SK-N-SH (cell line): Measurements from ENCODE around the gene SPATA31A6.
"Not testable (repeated sequence)": the region's sequence is repeated elsewhere in the genome, so short reads cannot be mapped to it uniquely, and the experiment has no call there.

Experiments
- CTCF ChIP-seq: fragments of 200-600 bp; sonication (generic); IDR thresholded peaks from 2 replicates; pipeline ENCODE4 v1.6.1; 2017; ENCODE audit warnings: antibody characterized with exemption, mild to moderate bottlenecking, moderate library complexity
- EP300 ChIP-seq, 2 experiments: IDR thresholded peaks; 2 replicates each; pipeline versions ENCODE4 v1.4.0 to v1.6.1; 2012; ENCODE audit warnings: borderline replicate concordance in 1 of 2, low read depth in 1 of 2, low read length in 1 of 2
- EZH2phosphoT487 ChIP-seq: fragments of 200-600 bp; sonication (generic); IDR thresholded peaks from 2 replicates; pipeline ENCODE4 v1.6.1; 2017; ENCODE audit warnings: low read depth, mixed run types, mild to moderate bottlenecking, antibody characterized with exemption, moderate library complexity, borderline replicate concordance
- FOXJ3 ChIP-seq: sonication (generic); formaldehyde crosslinking; IDR thresholded peaks from 2 replicates; pipeline ENCODE4 v1.5.1; 2020; ENCODE audit warnings: mild to moderate bottlenecking, missing genetic modification reagents
- RAD21 ChIP-seq: IDR thresholded peaks from 2 replicates; pipeline ENCODE4 v1.6.1; 2012; ENCODE audit warnings: mild to moderate bottlenecking, low read length

- TF ChIP-seq EP300 (IDR thresholded peaks at IDR 0.05; ENCODE audit: borderline replicate concordance in 1 of 2, low read depth in 1 of 2, low read length in 1 of 2); FOXJ3 (CRISPR knock-in tag); RAD21; EZH2phosphoT487: not testable (repeated sequence)
- TF ChIP-seq CTCF = peak; percentile 58
These were observed 23.2 kb upstream of the SPATA31A6 start for GRCh38 chr9:42160299-42160698.
